Gastroesophageal sphincter (tissue), 4 donors: ENCODE results near the gene RBMY1E. TPM values are rescaled to one million over a fixed set of nuclear protein-coding genes. Genes with fewer than 3 reads are reported as not detected.
"Not testable (repeated sequence)": the region's sequence is repeated elsewhere in the genome, so short reads cannot be mapped to it uniquely, and the experiment has no call there.

Source experiments
- ATAC-seq: fragments of 150-250 bp; one replicate; pipeline ENCODE4 v1.9.1; 2016; ENCODE audit warnings: mild to moderate bottlenecking, moderate library complexity
- H3K27ac ChIP-seq, 4 donors: fragments of 200-600 bp; sonication (generic) in 3 of 4; 1 replicate in 3 of 4; 2 replicates in 1 of 4; pipeline ENCODE4 v1.5.1; 2016 to 2019
- H3K27me3 ChIP-seq: fragments of 200-600 bp; sonication (generic); one replicate; pipeline ENCODE4 v1.5.1; 2019
- H3K36me3 ChIP-seq, 2 donors: fragments of 200-600 bp; sonication (generic); one replicate each; pipeline ENCODE4 v1.5.1; 2019; ENCODE audit warnings: control low read depth in 1 of 2
- H3K4me1 ChIP-seq, 3 donors: fragments of 200-600 bp; sonication (generic); 1 replicate in 2 of 3; 2 replicates in 1 of 3; pipeline ENCODE4 v1.5.1; 2016 to 2019; ENCODE audit warnings: control low read depth in 2 of 3
- H3K4me3 ChIP-seq, 2 donors: fragments of 200-600 bp; sonication (generic); one replicate each; pipeline ENCODE4 v1.5.1; 2019; ENCODE audit warnings: mild to moderate bottlenecking in 1 of 2, moderate library complexity in 1 of 2
- H3K9me3 ChIP-seq, 3 donors: fragments of 200-600 bp; sonication (generic); one replicate each; pipeline ENCODE4 v1.5.1; 2017 to 2019; ENCODE audit warnings: control low read depth in 2 of 3
- WGBS, 2 donors: methylation state at CpG; one replicate each; pipeline ENCODE4 v1.1.5; 2018; ENCODE audit warnings: low coverage in 1 of 2; 5-methylcytosine and 5-hydroxymethylcytosine counted together
- total RNA-seq, 4 donors: library from RNA; depleted of rRNA; stranded (reverse); fragments of >200 nt; gene quantifications; one replicate each; pipeline ENCODE4 v1.1.0, GENCODE V29; 2016

The RBMY1E gene
- total RNA-seq, result not detected

- not testable (repeated sequence) for H3K4me3 ChIP-seq, ATAC-seq, H3K27ac ChIP-seq, H3K9me3 ChIP-seq, H3K4me1 ChIP-seq, H3K27me3 ChIP-seq, H3K36me3 ChIP-seq
- WGBS, 2 donors, result no CpG with 5 or more reads among the region's 29 CpGs
These were observed at the start of gene RBMY1E for GRCh38 chrY:21917932-21918331. TSS of gene RBMY1E (minus strand) at chrY:21918032. CDS start at chrY:21916054, 1,978 bp downstream.

GRCh38 chrY:21894426-21894825, 23.4 kb downstream of the RBMY1E start, which contains the start of gene RBMY1D:
TSS of gene RBMY1D (minus strand) at chrY:21894526. CDS start at chrY:21892513, 2,013 bp downstream.
- not testable (repeated sequence) for H3K36me3 ChIP-seq, H3K27ac ChIP-seq, H3K4me1 ChIP-seq, H3K4me3 ChIP-seq, ATAC-seq, H3K9me3 ChIP-seq, H3K27me3 ChIP-seq
- WGBS, 2 donors, result no CpG with 5 or more reads among the region's 28 CpGs

- not testable (repeated sequence) for H3K9me3 ChIP-seq, H3K36me3 ChIP-seq, H3K27ac ChIP-seq, H3K4me1 ChIP-seq, H3K4me3 ChIP-seq, ATAC-seq, H3K27me3 ChIP-seq
- no CpG with 5 or more reads among the region's 5 CpGs for WGBS, 2 donors
These were observed 48.3 kb downstream of the RBMY1E start for GRCh38 chrY:21869407-21870076.

Other genes with a start within 250 kb of the RBMY1E start
- gene RBMY1D, start 23.5 kb downstream of the RBMY1E start, total RNA-seq, result not detected